HG02943 (cell line): ENCODE measurements around the gene CEMIP.
"Not testable (repeated sequence)": the region's sequence is repeated elsewhere in the genome, so short reads cannot be mapped to it uniquely, and the experiment has no call there.

Source experiments
- ATAC-seq: cut with Tn5 transposase; IDR thresholded peaks from one replicate; pipeline ENCODE4 v1.9.1; 2021; ENCODE audit warnings: mild to moderate bottlenecking, low read depth, moderate library complexity; ENCODE audit not compliant: unreplicated experiment

CEMIP gene

DNA sequence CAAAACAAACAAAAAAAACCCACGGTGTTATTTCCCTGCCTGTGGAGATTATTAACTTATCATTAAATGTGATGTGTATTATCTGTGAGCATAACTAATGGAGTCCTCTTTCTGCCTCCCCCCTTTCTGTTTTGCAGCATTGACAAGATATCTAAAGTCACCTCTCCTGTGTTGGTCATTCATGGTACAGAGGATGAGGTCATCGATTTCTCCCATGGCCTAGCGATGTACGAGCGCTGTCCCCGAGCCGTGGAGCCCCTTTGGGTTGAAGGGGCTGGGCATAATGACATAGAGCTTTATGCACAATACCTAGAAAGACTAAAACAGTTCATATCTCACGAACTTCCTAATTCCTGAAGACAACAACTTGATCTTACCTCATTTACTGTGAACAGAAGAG, 25.2 kb upstream of the CEMIP start:
- ATAC-seq, result no peak

DNA sequence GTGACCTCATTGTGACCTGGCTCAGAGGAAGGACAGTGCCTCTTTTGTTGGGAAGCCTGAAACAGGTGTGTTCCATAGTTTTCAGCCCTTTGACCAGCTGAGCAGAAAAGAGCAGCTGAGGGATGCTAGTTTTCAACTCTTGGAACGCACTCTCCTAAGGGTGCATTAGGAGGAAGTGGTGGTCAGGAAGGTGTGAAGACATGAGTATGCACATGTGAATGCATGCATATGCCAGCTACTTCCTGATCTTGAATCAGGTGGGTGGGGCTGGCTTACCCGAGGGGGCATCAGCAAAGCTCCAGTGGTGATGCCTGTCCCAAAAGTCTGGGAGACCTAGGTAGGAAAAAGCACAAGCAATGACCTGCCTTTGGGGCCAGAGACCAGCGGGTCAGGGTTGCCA, 23.3 kb upstream of the CEMIP start:
- no peak for ATAC-seq

DNA sequence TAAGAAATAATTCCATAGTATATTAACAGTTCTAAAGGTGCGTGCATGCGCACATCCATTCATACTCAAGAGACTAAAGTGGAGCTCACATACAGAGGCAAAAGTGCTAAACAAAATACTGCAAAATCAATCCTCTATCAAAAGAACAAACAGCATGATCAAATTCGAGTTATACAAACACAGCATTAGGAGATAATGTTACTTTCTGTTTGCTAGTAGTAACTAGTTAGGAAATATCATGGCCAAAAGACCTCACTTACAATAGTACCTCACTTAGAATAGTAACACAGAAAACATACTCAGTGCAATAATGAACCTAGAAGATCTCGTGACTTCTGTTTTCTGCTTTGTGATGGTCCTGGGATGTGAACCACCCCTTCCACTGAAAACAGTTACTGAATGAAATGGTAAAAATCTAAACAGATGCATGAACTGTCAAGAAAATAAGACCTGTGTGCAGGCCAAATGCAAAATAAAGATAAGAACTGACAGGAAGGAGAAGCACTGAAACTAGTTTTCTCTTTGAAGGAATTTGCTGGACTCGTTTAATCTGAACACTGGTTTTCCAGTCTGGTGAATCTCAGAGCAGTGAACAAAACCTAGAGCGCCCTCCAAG, 20.9 kb upstream of the CEMIP start:
- ATAC-seq, result no peak

DNA sequence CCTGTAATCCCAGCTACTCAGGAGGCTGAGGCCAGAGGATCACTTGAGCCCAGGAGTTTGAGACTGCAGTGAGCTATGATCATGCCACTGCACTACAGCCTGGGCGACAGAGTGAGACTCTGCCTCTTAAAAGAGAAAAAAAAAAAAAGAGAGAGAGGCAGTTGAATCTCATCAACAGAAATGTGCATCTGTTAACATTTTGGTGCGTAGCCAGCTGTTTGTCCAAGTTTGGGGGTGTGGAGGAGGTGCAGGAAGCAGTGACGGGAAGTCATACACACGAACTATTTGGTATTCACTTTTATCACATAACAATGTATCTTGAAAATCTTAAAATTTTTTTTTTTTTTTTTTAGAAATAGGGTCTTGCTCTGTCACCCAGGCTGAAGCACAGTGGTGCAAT, 18.2 kb upstream of the CEMIP start:
- ATAC-seq, result no peak

DNA sequence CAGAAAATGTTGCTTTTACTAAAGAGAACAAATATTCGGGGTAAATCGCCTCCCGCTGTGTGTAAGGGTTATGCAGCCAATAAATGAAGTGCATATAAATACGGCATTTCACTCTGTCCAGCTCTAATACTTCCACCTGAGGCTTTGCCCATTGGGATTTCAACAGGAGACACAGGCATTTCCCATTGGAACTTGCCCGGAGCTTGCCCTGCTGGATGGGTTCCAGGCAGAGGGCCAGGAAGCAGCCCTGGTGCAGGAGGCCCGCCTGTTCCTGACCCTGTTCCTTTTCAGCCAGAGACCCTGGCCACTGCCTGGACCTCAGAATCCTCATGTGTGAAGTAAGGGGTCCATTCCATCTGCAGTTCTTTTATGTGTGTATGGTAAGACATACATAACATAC, 17.4 kb upstream of the CEMIP start:
- no peak for ATAC-seq

DNA sequence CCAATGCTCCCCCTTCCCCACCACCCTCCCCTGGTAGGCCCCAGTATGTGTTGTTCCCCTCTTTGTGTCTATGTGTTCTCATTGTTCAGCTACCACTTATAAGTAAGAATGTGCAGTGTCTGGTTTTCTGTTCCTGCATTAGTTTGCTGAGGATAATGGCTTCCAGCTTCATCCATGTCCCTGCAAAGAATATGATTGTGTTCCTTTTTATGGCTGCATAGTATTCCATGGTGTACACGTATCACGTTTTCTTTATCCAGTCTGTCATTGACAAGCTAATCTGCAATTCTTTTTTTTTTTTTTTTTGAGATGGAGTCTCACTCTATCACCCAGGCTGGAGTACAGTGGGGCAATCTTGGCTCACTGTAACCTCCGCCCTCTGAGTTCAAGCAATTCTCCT, 15.9 kb upstream of the CEMIP start:
- not testable (repeated sequence) for ATAC-seq

DNA sequence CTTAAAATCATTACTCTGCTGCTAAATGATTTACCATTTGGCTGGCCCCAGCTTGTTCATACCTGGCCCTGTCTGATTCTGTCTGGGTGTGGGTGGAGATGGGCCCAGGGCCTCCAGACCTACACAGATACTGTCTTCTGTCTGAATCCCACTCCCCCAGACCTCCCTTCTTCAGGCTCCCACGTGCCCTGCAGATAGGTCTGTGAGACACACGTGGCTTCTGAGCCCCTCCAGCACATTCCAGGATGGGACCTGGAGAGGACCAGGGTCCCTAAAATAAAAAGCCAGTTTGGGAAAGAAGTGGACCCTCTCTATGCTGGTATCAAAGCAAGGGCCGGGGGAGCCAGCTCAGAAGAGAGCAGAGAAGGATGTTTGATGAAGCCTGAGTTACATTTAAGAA, 14.6 kb upstream of the CEMIP start:
- ATAC-seq, result no peak

DNA sequence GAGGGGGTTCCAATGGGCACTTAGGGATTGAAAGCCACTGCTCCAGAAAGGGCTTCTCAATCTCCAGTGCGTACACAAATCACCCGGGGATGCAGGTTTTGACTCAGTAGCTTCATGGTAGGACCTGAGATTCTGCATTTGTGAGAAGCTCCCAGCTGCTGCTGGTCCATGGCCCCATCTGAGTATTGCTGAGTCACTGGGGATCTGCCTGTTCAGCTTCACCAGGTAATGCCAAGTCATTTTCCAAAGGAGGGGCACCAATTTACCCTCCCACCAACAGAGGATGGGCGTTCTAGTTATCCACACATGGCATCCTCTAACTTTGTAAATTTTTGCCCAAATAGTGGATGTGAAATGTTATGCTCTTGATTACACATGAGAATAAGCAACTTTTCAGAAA, 12.9 kb upstream of the CEMIP start:
- ATAC-seq, result no peak

DNA sequence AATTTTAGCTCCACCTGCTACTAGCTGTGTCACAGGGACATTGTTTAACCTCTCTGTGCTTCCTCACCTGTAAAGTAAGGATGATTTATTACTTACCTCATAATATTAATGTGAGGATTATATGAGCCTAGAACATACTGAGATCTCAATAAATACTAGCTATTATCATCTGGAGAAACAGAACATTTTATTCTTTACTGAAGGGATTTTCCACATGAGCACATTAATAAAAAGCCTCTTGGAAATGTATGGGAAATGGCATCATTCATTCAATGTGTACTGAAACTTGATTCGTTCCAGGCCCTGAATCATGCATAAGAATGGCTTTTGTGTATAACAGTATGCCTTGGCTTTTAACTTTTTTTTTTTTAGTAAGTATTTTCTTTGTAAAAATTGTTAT, 11.0 kb upstream of the CEMIP start:
- ATAC-seq, result no peak

DNA sequence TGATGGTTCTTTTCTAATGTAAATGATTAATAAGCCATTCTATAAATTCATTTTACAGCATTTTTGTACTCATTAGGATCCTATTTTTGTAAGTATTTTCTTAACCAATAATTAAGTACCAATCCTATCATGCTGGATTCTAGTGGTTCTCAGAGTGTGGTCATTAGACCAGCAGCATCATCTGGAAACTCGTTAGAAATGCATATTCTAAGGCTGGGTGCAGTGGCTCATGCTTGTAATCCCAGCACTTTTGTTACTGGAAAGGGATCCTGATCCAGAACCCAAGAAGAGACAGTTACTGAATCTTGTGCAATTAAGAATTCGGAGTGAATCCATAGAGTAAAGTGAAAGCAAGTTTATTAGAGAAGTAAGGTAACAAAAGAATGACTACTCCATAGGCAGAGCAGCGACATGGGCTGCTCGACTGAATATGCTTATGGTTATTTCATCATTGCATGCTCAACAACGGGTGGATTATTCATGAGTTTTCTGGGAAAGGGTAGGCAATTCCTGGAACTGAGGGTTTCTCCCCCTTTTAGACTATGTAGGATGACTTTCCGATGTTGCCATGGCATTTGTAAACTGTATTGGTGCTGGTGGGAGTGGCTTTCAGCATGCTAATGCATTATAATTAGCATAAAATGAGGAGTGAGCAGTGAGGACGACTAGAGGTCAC, 9.9 kb upstream of the CEMIP start:
- ATAC-seq, result no peak

DNA sequence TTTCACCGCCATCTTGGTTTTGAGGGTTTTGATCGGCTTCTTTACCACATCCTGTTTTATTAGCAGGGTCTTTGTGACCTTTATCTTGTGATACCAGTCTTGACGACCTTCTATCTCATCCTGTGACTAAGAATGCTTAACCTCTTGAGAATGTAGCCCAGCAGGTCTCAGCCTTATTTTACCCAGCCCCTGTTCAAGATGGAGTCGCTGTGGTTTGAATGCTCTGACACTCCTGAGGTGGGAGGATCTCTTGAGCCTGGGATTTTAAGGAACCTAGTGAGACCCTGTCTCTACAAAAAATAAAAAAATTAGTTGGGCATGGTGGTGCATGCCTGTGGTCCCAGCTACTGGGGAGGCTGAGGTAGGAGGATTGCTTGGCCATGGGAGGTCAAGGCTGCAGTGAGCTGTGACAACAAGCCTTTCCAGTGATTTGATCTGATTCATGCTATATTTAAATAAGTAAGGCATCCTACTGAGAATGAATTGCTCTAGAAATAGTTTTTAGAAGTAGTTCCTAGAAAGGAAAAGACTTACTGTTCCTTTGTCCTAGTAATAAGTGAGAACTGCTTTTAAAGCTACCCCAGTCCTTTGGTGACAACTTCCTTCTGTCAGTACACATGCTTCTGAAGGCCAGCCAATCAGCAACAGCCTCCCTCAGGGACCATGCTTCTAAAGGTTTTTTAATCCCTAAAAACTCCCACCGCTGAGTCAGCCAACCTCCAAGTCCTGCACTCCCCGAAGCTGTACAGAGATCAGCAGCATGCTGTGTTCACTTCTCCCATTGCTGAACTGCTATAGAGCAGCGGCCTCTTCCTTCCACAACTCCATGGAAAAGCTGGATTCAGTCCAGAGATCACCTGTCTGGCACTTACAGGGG, 9.1 kb upstream of the CEMIP start:
- no peak for ATAC-seq

DNA sequence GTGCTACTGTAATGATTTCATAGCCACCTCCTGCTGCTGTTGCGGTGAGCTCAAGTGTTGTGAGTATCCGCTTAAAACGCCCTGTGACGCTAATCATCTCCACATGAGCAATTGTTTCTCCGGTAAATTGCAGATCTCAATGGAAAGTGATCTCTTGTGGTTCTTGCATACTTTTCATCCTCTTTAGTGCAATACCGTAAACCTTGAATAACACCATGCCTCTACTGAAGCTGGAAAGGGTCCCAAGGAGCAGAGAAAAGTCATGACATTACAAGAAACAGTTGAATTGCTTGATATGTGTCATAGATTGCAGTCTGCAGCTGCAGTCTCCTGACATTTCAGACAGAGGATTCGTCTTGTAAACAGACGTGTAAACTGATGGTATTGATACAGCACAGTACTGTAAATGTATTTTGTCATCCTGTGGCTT, 6.0 kb upstream of the CEMIP start:
- no peak for ATAC-seq

DNA sequence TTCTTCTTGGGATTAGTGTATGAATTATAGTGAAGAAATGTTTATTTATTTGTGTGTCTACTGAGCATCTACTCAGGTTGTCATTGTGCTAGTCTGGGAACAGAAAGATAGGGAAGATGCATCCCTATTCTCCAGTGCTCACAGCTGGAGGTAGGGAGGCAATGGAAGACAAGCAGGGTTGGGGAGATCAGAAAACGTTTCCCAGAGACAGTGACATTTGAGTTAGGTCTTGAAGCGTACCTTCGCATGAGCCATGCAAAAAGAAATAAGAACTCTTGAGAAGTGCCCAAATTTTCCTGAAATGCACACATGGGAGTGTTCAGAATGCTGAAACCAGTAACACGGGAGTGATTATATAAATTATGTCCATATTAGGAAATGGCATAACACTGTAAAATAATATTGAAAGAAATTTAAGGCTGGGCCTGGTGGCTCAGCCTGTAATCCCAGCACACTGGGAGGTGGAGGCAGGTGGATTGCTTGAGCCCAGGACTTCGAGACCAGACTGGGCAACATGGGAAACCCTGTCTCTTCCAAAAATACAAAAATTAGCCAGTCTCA, 5.3 kb upstream of the CEMIP start:
- no peak for ATAC-seq

DNA sequence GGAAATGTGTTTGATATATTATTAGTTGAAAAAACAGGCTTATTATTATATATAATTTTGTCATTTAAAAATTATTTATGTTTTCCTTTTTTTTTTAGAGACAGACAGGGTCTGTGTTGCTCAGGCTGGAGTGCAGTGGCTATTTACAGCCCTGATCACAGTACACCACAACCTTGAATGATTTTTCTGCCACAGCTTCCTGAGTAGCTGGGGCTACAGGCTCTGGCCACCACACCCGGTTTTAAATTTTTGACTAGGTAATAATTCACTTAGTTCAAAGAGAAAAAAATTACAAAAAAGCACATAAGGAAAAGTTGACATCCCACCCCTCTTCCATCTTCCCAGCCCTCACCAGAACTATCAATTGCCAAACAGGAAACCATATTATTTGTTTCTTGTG, 4.7 kb upstream of the CEMIP start:
- ATAC-seq, result no peak

DNA sequence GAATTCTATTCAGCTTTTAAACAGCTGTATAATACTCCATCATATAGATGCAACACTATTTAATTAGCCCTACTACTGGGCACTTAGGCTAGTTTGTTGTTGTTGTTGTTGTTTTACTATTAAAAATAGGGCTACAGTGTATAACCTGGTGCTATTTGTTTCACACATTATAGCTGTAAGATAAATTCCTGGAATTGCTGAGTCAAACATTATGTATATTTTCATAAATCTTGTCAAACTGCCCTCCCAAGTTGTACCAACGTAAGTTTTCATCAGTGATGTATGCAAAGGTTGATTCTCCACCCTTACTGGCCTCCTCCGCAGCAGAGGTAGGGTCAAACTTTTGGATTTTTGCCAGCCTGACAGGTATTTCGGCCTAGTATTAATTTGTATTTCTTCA, 3.8 kb upstream of the CEMIP start:
- ATAC-seq, result no peak

DNA sequence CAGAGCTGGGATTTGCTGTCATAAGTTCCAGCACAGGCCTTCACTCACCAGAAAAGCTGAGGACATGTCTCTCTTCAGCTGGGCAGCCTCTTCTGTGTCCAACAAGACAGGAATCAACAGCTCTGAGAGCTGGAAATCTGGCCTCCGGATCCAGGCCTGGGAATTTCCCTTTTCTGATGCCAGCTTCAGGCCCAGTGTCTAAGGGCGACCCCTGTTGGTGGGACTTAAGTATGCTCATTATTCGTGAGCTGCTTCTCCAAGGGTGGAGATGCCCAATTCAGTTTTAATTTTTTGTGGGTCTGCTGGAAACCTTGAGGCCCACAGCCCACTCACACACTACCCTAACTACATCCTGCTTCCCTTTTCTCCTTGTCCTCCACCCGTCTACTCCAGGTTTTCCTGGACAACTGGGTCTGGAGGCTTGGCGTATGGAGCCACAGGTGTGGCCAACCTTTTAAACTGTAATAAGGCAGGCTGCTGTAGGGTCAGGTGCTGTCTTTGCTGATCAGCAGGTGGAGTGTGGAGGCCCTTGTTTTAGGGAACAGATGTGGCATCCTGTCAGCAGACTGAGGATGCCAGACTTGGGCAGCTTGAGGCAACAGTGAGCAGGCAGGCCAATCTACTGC, 2.6 kb upstream of the CEMIP start:
- no peak for ATAC-seq

DNA sequence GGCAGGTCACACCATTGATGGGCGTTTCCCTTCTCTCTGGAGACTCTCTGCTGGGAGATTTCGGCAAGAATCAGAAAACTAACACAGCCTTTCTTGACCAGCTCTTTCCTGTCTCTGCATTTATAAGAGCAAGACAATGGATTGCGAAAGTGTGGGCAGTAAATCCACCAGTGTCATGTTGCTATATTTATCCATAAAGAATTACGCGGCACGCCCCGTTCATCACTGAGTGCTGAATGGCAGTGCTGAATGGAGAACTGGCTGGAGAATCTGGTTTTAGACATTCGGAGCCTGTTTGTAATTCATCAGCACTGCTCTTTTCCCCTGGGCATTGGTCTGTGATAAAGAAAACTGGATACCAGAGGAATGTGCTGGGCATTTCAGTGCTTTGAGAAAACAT, 2.0 kb upstream of the CEMIP start:
- ATAC-seq, result no peak

DNA sequence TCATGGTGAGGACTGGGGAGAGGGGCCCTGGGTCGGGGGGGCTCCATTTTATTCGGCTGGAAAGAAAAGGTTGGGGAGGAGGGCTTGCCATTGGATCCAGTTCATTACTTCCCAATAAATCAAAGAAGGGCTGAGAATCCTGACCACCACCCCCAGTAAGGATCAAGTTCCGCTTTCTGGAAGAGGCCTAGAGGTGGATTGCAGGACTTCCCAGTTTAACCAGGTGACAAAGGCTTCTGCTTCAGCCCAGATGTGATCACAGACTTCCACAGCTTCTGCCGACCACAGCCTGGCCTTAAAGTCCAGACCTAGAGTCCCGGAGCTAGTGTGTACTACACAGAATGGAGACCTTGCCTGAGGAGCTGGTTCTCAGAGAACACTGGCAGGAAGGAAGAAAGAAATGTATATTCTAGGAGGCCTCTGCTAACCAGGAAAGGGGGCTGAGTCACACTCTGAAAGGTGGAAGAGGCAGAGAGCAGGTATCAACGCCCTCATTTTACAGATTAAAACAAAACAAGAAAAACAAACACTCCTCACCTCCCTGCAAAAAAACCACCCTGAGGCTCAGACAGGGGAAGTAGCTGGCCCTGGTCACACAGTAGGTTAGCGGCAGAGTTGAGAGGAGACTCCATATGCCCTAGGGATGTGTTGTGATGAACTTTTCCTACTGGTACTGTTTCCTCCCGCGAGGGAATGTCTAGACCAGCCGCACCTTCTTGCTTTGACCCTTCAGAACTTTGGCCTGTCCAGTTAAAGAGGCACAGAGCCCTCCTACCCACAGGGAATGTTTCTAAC, 1.1 kb upstream of the CEMIP start:
- no peak for ATAC-seq

DNA sequence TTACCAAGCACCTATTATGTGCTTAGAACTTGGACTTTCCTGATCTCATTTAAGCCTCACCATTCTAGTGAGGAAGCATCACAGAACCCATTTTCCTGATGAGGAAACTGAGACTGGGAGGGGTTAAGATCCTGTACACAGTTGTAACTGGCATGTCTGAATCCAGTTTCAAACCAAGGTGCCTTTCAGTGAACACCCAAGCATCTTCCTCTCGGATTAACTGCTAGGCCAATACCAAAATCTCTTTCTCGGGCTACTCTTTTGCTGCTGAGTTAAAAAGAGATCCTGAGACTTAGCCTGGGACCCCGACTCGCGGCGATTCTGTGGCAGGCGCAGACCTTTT, 578 bp upstream of the CEMIP start:
- ATAC-seq, result no peak
